Rectal smooth muscle tissue (tissue), 1 donor: ENCODE data around the gene PPP1R9A.

Experiments
- H3K27ac ChIP-seq: one replicate; pipeline ENCODE4 v1.7.0; 2013; ENCODE audit warnings: low read depth, low read length, inconsistent platforms
- H3K27me3 ChIP-seq: one replicate; pipeline ENCODE4 v1.7.0; 2013; ENCODE audit warnings: low read length; ENCODE audit not compliant: control insufficient read depth, insufficient read depth
- H3K36me3 ChIP-seq: one replicate; pipeline ENCODE4 v1.7.0; 2013; ENCODE audit warnings: low read length; ENCODE audit not compliant: control insufficient read depth, insufficient read depth
- H3K4me1 ChIP-seq: one replicate; pipeline ENCODE4 v1.7.0; 2013; ENCODE audit warnings: low read length; ENCODE audit not compliant: control insufficient read depth, insufficient read depth
- H3K4me3 ChIP-seq: one replicate; pipeline ENCODE4 v1.7.0; 2013; ENCODE audit warnings: low read length
- H3K9ac ChIP-seq: one replicate; pipeline ENCODE4 v1.7.0; 2013; ENCODE audit warnings: low read length

The PPP1R9A gene

GRCh38 chr7:95209788-95210187 is 302.4 kb downstream of the PPP1R9A start:
- H3K27ac ChIP-seq = no peak overlapping the region
- no peak overlapping the region for H3K9ac ChIP-seq

GRCh38 chr7:95213148-95213547 is 305.8 kb downstream of the PPP1R9A start:
- Histone ChIP-seq H3K4me1 (no peaks in the 10 kb centered on the region), H3K9ac (no peak overlapping the region), H3K4me3 (no peak overlapping the region), H3K27ac (no peak overlapping the region), H3K36me3 (no peaks in the 10 kb centered on the region), H3K27me3 (no peaks in the 10 kb centered on the region)

More at GRCh38 chr7:95209788-95210187, 302.4 kb downstream of the PPP1R9A start:
- no peaks in the 10 kb centered on the region for H3K36me3 ChIP-seq
- no peaks in the 10 kb centered on the region for H3K4me1 ChIP-seq
- H3K4me3 ChIP-seq = no peak overlapping the region
- no peaks in the 10 kb centered on the region for H3K27me3 ChIP-seq

- Histone ChIP-seq H3K27me3 (no peaks in the 10 kb centered on the region), H3K4me1 (no peaks in the 10 kb centered on the region), H3K36me3 (no peaks in the 10 kb centered on the region), H3K27ac (no peak overlapping the region), H3K9ac (no peak overlapping the region), H3K4me3 (no peak overlapping the region)
Observed at GRCh38 chr7:95213809-95214492, 306.6 kb downstream of the PPP1R9A start.

GRCh38 chr7:95219721-95220120 is 312.3 kb downstream of the PPP1R9A start:
- no peaks in the 10 kb centered on the region for H3K4me1 ChIP-seq
- no peaks in the 10 kb centered on the region for H3K36me3 ChIP-seq
- no peak overlapping the region for H3K4me3 ChIP-seq
- no peaks in the 10 kb centered on the region for H3K27me3 ChIP-seq
- H3K27ac ChIP-seq = no peak overlapping the region
- H3K9ac ChIP-seq = no peak overlapping the region

- Histone ChIP-seq H3K27ac (no peak overlapping the region), H3K4me3 (no peak overlapping the region), H3K9ac (no peak overlapping the region), H3K27me3 (no peaks in the 10 kb centered on the region), H3K4me1 (no peaks in the 10 kb centered on the region), H3K36me3 (no peaks in the 10 kb centered on the region)
Observed at GRCh38 chr7:95220328-95220727, 312.9 kb downstream of the PPP1R9A start.

GRCh38 chr7:95225301-95225700 is 317.9 kb downstream of the PPP1R9A start:
- no peaks in the 10 kb centered on the region for H3K4me1 ChIP-seq
- peaks cover 3% of the 10 kb centered on the region for H3K36me3 ChIP-seq
- H3K27me3 ChIP-seq = no peaks in the 10 kb centered on the region
- H3K9ac ChIP-seq = no peak overlapping the region
- no peak overlapping the region for H3K4me3 ChIP-seq
- H3K27ac ChIP-seq = no peak overlapping the region

GRCh38 chr7:95229301-95229700 is 321.9 kb downstream of the PPP1R9A start:
- Histone ChIP-seq H3K36me3 (peaks cover 3% of the 10 kb centered on the region), H3K9ac (no peak overlapping the region), H3K4me3 (no peak overlapping the region), H3K27me3 (no peaks in the 10 kb centered on the region), H3K27ac (no peak overlapping the region), H3K4me1 (no peaks in the 10 kb centered on the region)

GRCh38 chr7:95238252-95238943 is 331.0 kb downstream of the PPP1R9A start:
- H3K27me3 ChIP-seq = no peaks in the 10 kb centered on the region
- H3K9ac ChIP-seq = no peak overlapping the region
- H3K4me1 ChIP-seq = no peaks in the 10 kb centered on the region
- no peak overlapping the region for H3K4me3 ChIP-seq
- H3K27ac ChIP-seq = no peak overlapping the region
- H3K36me3 ChIP-seq = no peaks in the 10 kb centered on the region

- H3K36me3 ChIP-seq = no peaks in the 10 kb centered on the region
- no peaks in the 10 kb centered on the region for H3K27me3 ChIP-seq
- no peaks in the 10 kb centered on the region for H3K4me1 ChIP-seq
- no peak overlapping the region for H3K4me3 ChIP-seq
- H3K9ac ChIP-seq = no peak overlapping the region
- H3K27ac ChIP-seq = no peak overlapping the region
Observed at GRCh38 chr7:95240921-95241320, 333.5 kb downstream of the PPP1R9A start.

- H3K9ac ChIP-seq = no peak overlapping the region
- no peak overlapping the region for H3K4me3 ChIP-seq
- no peaks in the 10 kb centered on the region for H3K36me3 ChIP-seq
- no peak overlapping the region for H3K27ac ChIP-seq
- H3K4me1 ChIP-seq = no peaks in the 10 kb centered on the region
- no peaks in the 10 kb centered on the region for H3K27me3 ChIP-seq
Observed at GRCh38 chr7:95242266-95242665, 334.9 kb downstream of the PPP1R9A start.

- no peaks in the 10 kb centered on the region for H3K4me1 ChIP-seq
- H3K9ac ChIP-seq = no peak overlapping the region
- H3K36me3 ChIP-seq = no peaks in the 10 kb centered on the region
- no peak overlapping the region for H3K4me3 ChIP-seq
- H3K27ac ChIP-seq = no peak overlapping the region
- H3K27me3 ChIP-seq = no peaks in the 10 kb centered on the region
Observed at GRCh38 chr7:95244616-95245015, 337.2 kb downstream of the PPP1R9A start.

GRCh38 chr7:95245828-95246500 is 338.6 kb downstream of the PPP1R9A start:
- Histone ChIP-seq H3K36me3 (no peaks in the 10 kb centered on the region), H3K4me1 (no peaks in the 10 kb centered on the region), H3K27me3 (no peaks in the 10 kb centered on the region), H3K4me3 (no peak overlapping the region), H3K9ac (no peak overlapping the region), H3K27ac (no peak overlapping the region)
